HG02678 (cell line): ENCODE data around the gene FYB1.
A peak's percentile ranks its signal among the peaks of the same experiment; 100 is the strongest.

ENCODE experiments used
- ATAC-seq: cut with Tn5 transposase; IDR thresholded peaks from one replicate; pipeline ENCODE4 v1.9.1; 2021; ENCODE audit warnings: mild to moderate bottlenecking, moderate library complexity; ENCODE audit not compliant: unreplicated experiment

The FYB1 gene

GRCh38 chr5:39059064-39059463, 160.3 kb downstream of the FYB1 start:
- no peak for ATAC-seq

GRCh38 chr5:39058178-39058921, 161.0 kb downstream of the FYB1 start:
- ATAC-seq, result peak; percentile 93

GRCh38 chr5:39057734-39058133, 161.6 kb downstream of the FYB1 start:
- peak; percentile 57 for ATAC-seq

GRCh38 chr5:39055768-39056398, 163.5 kb downstream of the FYB1 start:
- no peak for ATAC-seq
